GM21381 (cell line): ENCODE measurements around the gene HNRNPD.
"Not testable (repeated sequence)": the region's sequence is repeated elsewhere in the genome, so short reads cannot be mapped to it uniquely, and the experiment has no call there.

Experiments
- ATAC-seq: cut with Tn5 transposase; IDR thresholded peaks from one replicate; pipeline ENCODE4 v1.9.1; 2021; ENCODE audit warnings: mild to moderate bottlenecking, moderate library complexity; ENCODE audit not compliant: unreplicated experiment

The HNRNPD gene

GRCh38 chr4:82373816-82374625 lies at the start of gene HNRNPD:
TSS of gene HNRNPD (minus strand) at chr4:82373991. CDS start at chr4:82373678, 313 bp downstream.
- peak; percentile 92 for ATAC-seq

- ATAC-seq, result no peak
Measured at GRCh38 chr4:82422616-82423015, 48.8 kb upstream of the HNRNPD start.

GRCh38 chr4:82421796-82422560 lies 48.2 kb upstream of the HNRNPD start:
- ATAC-seq, result no peak

GRCh38 chr4:82419451-82419850 lies 45.7 kb upstream of the HNRNPD start:
- ATAC-seq, result no peak

GRCh38 chr4:82415922-82416365 lies 42.2 kb upstream of the HNRNPD start:
- no peak for ATAC-seq

GRCh38 chr4:82415061-82415460 lies 41.3 kb upstream of the HNRNPD start:
- ATAC-seq, result not testable (repeated sequence)

GRCh38 chr4:82403725-82404124 lies 29.9 kb upstream of the HNRNPD start:
- ATAC-seq, result no peak

- ATAC-seq, result no peak
Measured at GRCh38 chr4:82402196-82402775, 28.5 kb upstream of the HNRNPD start.

- no peak for ATAC-seq
Measured at GRCh38 chr4:82401600-82401999, 27.8 kb upstream of the HNRNPD start.

GRCh38 chr4:82398263-82398662 lies 24.5 kb upstream of the HNRNPD start:
- no peak for ATAC-seq

- ATAC-seq, result no peak
Measured at GRCh38 chr4:82397527-82397926, 23.7 kb upstream of the HNRNPD start.

- no peak for ATAC-seq
Measured at GRCh38 chr4:82394896-82395295, 21.1 kb upstream of the HNRNPD start.

- not testable (repeated sequence) for ATAC-seq
Measured at GRCh38 chr4:82390061-82390460, 16.3 kb upstream of the HNRNPD start.

- ATAC-seq, result no peak
Measured at GRCh38 chr4:82388405-82388804, 14.6 kb upstream of the HNRNPD start.

- ATAC-seq, result not testable (repeated sequence)
Measured at GRCh38 chr4:82386312-82386711, 12.5 kb upstream of the HNRNPD start.

- no peak for ATAC-seq
Measured at GRCh38 chr4:82382751-82383150, 9.0 kb upstream of the HNRNPD start.

GRCh38 chr4:82381661-82382296 lies 8.0 kb upstream of the HNRNPD start:
- ATAC-seq, result no peak

GRCh38 chr4:82381235-82381634 lies 7.4 kb upstream of the HNRNPD start:
- ATAC-seq, result no peak

- no peak for ATAC-seq
Measured at GRCh38 chr4:82380831-82381230, 7.0 kb upstream of the HNRNPD start.

- no peak for ATAC-seq
Measured at GRCh38 chr4:82380344-82380743, 6.6 kb upstream of the HNRNPD start.

GRCh38 chr4:82376109-82376508 lies 2.3 kb upstream of the HNRNPD start:
- no peak for ATAC-seq
